Type B pancreatic cell (in vitro differentiated cells): Measurements from ENCODE around the gene RCC2. TPM values are rescaled to one million over a fixed set of nuclear protein-coding genes. Genes with fewer than 3 reads are reported as not detected.
A peak's percentile ranks its signal among the peaks of the same experiment; 100 is the strongest.
"Not testable (repeated sequence)": the region's sequence is repeated elsewhere in the genome, so short reads cannot be mapped to it uniquely, and the experiment has no call there.

ENCODE experiments used
- DNase-seq: peaks from one replicate; pipeline ENCODE4 v3.0.0; 2021; ENCODE audit warnings: mixed read lengths; ENCODE audit not compliant: unreplicated experiment; ENCODE audit errors: extremely low spot score
- H3K27ac Mint-ChIP-seq: 2 replicates; pipeline ENCODE4 v1.8.0; 2021; ENCODE audit warnings: mild to moderate bottlenecking, mixed read lengths
- H3K27me3 Mint-ChIP-seq: 2 replicates; pipeline ENCODE4 v1.8.0; 2021; ENCODE audit warnings: mixed read lengths
- H3K36me3 Mint-ChIP-seq: 2 replicates; pipeline ENCODE4 v1.8.0; 2021; ENCODE audit warnings: mixed read lengths
- H3K4me1 Mint-ChIP-seq: one replicate; pipeline ENCODE4 v1.8.0; 2021; ENCODE audit warnings: mixed read lengths; ENCODE audit not compliant: unreplicated experiment
- H3K4me3 Mint-ChIP-seq: 2 replicates; pipeline ENCODE4 v1.8.0; 2021; ENCODE audit warnings: mild to moderate bottlenecking, mixed read lengths
- H3K9me3 Mint-ChIP-seq: 2 replicates; pipeline ENCODE4 v1.8.0; 2021; ENCODE audit warnings: mixed read lengths
- total RNA-seq: library from RNA; stranded (reverse); gene quantifications from 2 replicates; pipeline ENCODE4 v1.2.1, GENCODE V29; 2021; ENCODE audit warnings: low replicate concordance
- TF ChIP-seq, protein P1 (sequence below): fragments of 200-600 bp; sonication (generic); conservative IDR thresholded peaks from 2 replicates; pipeline ENCODE4 v1.5.0; 2021; ENCODE audit warnings: antibody characterized with exemption, mild to moderate bottlenecking

The RCC2 gene
- total RNA-seq, 1 donor from 2014 or later, result 183 TPM

- TF ChIP-seq, protein P1, sequence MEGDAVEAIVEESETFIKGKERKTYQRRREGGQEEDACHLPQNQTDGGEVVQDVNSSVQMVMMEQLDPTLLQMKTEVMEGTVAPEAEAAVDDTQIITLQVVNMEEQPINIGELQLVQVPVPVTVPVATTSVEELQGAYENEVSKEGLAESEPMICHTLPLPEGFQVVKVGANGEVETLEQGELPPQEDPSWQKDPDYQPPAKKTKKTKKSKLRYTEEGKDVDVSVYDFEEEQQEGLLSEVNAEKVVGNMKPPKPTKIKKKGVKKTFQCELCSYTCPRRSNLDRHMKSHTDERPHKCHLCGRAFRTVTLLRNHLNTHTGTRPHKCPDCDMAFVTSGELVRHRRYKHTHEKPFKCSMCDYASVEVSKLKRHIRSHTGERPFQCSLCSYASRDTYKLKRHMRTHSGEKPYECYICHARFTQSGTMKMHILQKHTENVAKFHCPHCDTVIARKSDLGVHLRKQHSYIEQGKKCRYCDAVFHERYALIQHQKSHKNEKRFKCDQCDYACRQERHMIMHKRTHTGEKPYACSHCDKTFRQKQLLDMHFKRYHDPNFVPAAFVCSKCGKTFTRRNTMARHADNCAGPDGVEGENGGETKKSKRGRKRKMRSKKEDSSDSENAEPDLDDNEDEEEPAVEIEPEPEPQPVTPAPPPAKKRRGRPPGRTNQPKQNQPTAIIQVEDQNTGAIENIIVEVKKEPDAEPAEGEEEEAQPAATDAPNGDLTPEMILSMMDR, result no peak
- Mint-ChIP-seq H3K36me3 (peaks cover 30% of the 10 kb centered on the region), H3K4me1 (peaks cover 11% of the 10 kb centered on the region), H3K27ac (no peak overlapping the region), H3K4me3 (no peak overlapping the region), H3K9me3 (no peaks in the 10 kb centered on the region), H3K27me3 (no peaks in the 10 kb centered on the region)
- no peak for DNase-seq
Measured at GRCh38 chr1:17409391-17409811, 30.1 kb downstream of the RCC2 start.

GRCh38 chr1:17407786-17408514 is 31.5 kb downstream of the RCC2 start:
- DNase-seq, H3K4me3 Mint-ChIP-seq, H3K4me1 Mint-ChIP-seq, H3K27me3 Mint-ChIP-seq, H3K9me3 Mint-ChIP-seq: not testable (repeated sequence)
- peaks cover 24% of the 10 kb centered on the region for H3K36me3 Mint-ChIP-seq
- H3K27ac Mint-ChIP-seq, result peak overlapping the region; percentile 71

DNA sequence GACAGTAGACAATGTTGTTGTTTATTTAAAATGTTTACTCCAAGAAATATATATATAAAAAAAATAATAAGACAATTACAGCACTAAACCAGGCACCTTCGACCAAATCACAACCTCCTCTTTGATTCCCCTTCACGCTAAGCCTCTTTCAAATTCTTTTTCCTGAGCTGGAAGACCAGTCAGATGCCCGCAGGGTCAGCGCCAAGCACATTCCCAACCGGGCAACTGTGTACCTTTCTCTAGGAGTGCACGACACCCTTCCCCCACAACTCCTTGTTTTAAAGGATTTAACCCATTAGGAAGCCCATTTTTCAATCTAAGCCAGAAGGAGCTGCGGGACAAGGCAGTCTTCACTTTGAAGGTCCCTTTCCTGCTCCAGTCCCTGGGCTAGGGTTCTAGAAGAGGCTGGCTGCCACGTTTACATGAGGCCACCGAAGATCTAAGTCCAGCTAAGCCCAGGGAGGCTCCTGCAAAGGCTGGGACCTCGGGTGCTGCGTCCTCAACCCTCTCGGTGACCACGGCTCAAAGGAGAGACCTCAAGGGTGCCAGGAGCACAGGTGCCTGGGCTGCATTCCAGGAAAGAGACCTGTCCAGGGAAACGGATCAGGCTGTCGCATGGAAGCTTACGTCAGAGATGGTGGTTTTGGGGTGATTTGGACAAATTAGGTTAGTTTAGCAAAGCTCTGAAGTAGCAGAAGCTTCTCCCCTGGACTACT is 32.6 kb downstream of the RCC2 start:
- Mint-ChIP-seq H3K36me3 (peaks cover 14% of the 10 kb centered on the region), H3K27ac (peak overlapping the region; percentile 71)
- not testable (repeated sequence) for DNase-seq, H3K4me3 Mint-ChIP-seq, H3K27me3 Mint-ChIP-seq, H3K9me3 Mint-ChIP-seq, H3K4me1 Mint-ChIP-seq

DNA sequence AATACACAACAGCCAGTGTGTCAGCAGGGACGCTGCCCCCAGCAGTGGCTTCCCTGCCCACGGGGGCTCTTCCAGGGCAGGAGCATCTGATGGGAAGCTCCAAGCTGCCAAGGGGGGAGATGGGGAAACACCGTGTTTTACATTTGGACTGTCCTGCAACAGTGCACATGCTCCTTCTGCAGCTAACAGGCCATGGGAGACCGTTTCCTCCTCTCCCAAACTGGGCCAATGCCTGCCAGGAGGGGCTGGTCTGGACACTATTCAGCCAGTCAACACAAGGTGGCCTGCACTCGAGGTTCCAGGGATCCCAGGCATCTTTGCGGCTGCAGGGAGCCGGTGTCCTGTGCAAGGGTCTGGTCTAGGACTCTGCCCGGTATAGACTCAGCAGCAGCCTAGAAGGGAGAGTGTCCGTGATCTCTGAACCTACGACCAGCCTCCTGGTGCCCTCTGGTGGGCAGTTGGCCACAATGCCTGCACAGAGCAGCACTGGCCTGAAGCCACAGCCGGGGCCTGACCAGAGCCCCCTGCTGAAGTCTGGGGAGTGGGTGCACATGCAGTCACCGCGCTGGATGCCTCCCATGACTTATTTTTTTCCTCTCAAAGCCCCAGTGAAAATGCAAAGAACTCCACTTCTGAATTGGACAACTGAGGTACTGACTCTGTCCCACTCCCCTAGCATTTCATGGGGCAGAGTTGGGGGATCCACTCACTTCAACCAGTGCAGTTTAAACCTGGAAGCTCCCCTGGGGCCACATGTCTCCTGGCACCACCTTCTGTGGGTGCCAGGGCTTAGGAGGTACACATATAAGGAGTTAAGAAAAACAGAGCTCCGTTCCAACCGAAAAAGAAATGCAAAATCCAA is 33.3 kb downstream of the RCC2 start:
- H3K4me1 Mint-ChIP-seq, result no peaks in the 10 kb centered on the region
- H3K36me3 Mint-ChIP-seq, result peaks cover 10% of the 10 kb centered on the region
- H3K4me3 Mint-ChIP-seq, result no peak overlapping the region
- TF ChIP-seq, protein P1, result peak; percentile 89
- peak; percentile 77 for DNase-seq
- H3K9me3 Mint-ChIP-seq, result no peaks in the 10 kb centered on the region
- H3K27me3 Mint-ChIP-seq, result no peaks in the 10 kb centered on the region
- H3K27ac Mint-ChIP-seq, result peak overlapping the region; percentile 32

DNA sequence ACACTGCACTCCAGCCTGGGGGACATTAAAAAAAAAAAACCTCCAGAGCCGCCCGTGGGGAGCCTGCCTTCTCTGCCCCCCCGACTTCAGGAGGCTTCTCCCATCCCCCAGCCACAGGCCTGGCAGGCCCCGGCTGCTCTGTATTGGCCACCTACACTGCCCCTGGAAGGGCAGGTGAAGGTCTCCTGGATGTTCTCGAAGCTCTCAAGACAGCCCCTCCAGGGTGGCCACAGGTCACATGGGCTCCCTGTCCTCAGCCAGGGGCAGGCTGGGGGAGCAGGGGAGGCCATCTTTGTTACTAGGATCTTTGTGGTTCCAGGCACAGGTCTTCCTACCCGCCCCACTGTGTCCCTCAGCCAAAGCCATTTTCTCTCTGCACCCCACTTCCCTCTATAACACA is 34.7 kb downstream of the RCC2 start:
- DNase-seq, result no peak
- H3K27ac Mint-ChIP-seq, result no peak overlapping the region
- H3K9me3 Mint-ChIP-seq, result no peaks in the 10 kb centered on the region
- no peaks in the 10 kb centered on the region for H3K27me3 Mint-ChIP-seq
- H3K36me3 Mint-ChIP-seq, result peaks cover 6% of the 10 kb centered on the region
- H3K4me1 Mint-ChIP-seq, result no peaks in the 10 kb centered on the region
- H3K4me3 Mint-ChIP-seq, result no peak overlapping the region
- TF ChIP-seq, protein P1, result no peak

- H3K27ac Mint-ChIP-seq, result no peak overlapping the region
- DNase-seq, result no peak
- no peaks in the 10 kb centered on the region for H3K4me1 Mint-ChIP-seq
- H3K27me3 Mint-ChIP-seq, result no peaks in the 10 kb centered on the region
- H3K36me3 Mint-ChIP-seq, result peaks cover 6% of the 10 kb centered on the region
- no peaks in the 10 kb centered on the region for H3K9me3 Mint-ChIP-seq
- TF ChIP-seq, protein P1, result no peak
- no peak overlapping the region for H3K4me3 Mint-ChIP-seq
Measured at GRCh38 chr1:17404034-17404684, 35.3 kb downstream of the RCC2 start.
